ENCODE data around the gene RSRC1. TPM values are rescaled to one million over a fixed set of nuclear protein-coding genes. Genes with fewer than 3 reads are reported as not detected.

The RSRC1 gene
- total and polyA plus RNA-seq, 3 donors from 2014 or later: 12.6 to 53.3 (median 43.8) TPM

DNA sequence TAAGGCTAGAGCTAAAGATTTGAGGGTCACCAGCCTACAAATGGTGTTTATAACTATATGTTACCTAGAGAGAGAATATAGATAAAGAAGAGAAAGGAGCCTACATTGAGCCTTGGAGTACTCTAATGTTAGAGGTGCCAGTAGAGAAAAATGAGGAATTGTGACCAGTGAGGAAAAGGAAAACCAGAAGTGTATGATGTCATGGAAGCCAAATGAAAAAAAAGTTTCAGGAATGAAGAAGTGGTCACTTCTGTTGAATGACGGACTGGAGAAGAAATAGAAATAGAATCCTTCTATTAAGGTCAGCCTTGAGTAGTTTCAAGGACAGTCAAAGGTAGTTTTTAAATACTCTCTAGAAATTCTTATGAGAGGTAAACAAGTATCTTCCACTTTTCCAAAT, 409.9 kb downstream of the RSRC1 start:
- no peak for DNase-seq
- no peaks in the 10 kb centered on the region for H3K27me3 ChIP-seq
- no peaks in the 10 kb centered on the region for H3K36me3 ChIP-seq (ENCODE audit: low read depth, missing control alignments)
- TF ChIP-seq POLR2A (IDR thresholded peaks at IDR 0.05): no peak
- TF ChIP-seq, protein P1, sequence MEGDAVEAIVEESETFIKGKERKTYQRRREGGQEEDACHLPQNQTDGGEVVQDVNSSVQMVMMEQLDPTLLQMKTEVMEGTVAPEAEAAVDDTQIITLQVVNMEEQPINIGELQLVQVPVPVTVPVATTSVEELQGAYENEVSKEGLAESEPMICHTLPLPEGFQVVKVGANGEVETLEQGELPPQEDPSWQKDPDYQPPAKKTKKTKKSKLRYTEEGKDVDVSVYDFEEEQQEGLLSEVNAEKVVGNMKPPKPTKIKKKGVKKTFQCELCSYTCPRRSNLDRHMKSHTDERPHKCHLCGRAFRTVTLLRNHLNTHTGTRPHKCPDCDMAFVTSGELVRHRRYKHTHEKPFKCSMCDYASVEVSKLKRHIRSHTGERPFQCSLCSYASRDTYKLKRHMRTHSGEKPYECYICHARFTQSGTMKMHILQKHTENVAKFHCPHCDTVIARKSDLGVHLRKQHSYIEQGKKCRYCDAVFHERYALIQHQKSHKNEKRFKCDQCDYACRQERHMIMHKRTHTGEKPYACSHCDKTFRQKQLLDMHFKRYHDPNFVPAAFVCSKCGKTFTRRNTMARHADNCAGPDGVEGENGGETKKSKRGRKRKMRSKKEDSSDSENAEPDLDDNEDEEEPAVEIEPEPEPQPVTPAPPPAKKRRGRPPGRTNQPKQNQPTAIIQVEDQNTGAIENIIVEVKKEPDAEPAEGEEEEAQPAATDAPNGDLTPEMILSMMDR (IDR thresholded peaks at IDR 0.05): no peak
- no peaks in the 10 kb centered on the region for H3K9me3 ChIP-seq
- no peaks in the 10 kb centered on the region for H3K4me1 ChIP-seq
- no peak overlapping the region for H3K4me3 ChIP-seq
- intact Hi-C loops (cut with DNase I; ENCODE audit: low total_unique reads): no loop called here
- 71 to 93% methylated on average over 1 of the region's 1 CpG for WGBS, 2 donors
- H3K27ac ChIP-seq: no peak overlapping the region

DNA sequence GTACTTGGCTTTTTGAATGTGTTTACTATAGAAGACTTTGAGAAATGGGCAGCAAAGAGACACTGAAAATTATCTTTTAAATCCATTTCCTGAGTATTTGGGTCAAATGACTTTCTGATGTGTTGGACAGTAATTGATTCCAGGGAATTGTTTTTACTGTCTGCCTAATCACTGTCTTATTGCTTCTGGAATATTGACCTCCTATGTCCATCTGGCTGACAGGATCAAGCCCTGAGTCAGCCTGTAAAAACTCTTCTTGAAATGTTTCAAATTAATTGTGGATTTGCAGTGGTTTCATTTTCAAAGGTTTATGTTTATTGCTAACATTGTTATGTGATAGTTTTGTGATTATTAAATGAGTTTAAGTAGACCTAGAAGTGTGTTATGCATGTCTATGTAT, 410.5 kb downstream of the RSRC1 start:
- H3K4me1 ChIP-seq: no peaks in the 10 kb centered on the region
- H3K4me3 ChIP-seq: no peak overlapping the region
- no peak overlapping the region for H3K27ac ChIP-seq
- no peaks in the 10 kb centered on the region for H3K9me3 ChIP-seq
- no peak for DNase-seq
- H3K36me3 ChIP-seq (ENCODE audit: low read depth, missing control alignments): no peaks in the 10 kb centered on the region
- intact Hi-C loops (cut with DNase I; ENCODE audit: low total_unique reads): no loop called here
- no peak for TF ChIP-seq POLR2A (IDR thresholded peaks at IDR 0.05)
- TF ChIP-seq, protein P1 (IDR thresholded peaks at IDR 0.05): no peak
- no peaks in the 10 kb centered on the region for H3K27me3 ChIP-seq

DNA sequence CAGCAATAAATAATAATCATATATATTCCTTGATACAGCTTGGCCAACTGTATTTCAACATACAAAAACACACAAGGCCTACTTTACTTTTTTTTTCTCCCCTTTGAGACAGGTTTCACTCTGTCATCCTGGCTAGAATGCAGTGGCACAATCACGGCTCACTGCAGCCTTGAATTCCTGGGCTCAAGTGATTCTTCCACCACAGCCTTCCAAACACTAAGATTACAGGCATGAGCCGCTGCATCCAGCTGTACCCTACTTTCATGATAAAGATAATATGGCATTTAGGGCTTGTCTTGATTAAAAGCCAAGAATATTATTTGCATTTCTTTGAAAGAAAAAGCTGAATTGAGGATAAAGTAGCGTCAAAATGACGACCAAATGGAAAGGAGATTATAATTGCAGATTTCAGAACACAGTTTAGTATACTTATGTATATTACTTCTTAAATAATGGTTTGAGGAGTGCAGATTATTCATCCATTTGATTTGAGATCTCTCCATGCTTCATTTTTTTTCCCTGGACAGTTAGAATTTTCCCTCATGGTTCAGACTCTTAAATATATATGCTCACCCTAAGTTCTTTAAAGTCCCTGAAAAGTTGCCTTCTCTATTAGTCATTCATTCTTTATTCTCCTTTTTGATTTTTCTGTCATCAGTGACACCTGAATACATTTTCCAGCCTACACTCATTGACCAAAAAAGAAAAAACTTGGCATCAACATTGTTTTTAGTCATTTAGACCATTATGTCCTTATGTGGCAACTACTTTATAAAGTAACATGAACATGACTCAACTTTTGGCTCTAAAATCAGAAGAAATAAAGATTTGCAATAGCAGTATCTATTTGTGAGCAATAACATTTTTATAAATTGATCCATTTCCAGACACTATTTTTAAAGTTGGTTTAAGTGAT, 412.6 kb downstream of the RSRC1 start:
- intact Hi-C loops (cut with DNase I; ENCODE audit: low total_unique reads): no loop called here
- WGBS, 2 donors: 82 to 85% methylated on average over 4 of the region's 4 CpGs
- Histone ChIP-seq H3K27ac (no peak overlapping the region), H3K27me3 (no peaks in the 10 kb centered on the region), H3K36me3 (ENCODE audit: low read depth, missing control alignments) (no peaks in the 10 kb centered on the region), H3K9me3 (no peaks in the 10 kb centered on the region), H3K4me1 (no peaks in the 10 kb centered on the region), H3K4me3 (no peak overlapping the region)
- DNase-seq: no peak
- TF ChIP-seq, protein P1 (IDR thresholded peaks at IDR 0.05): no peak
- no peak for TF ChIP-seq POLR2A (IDR thresholded peaks at IDR 0.05)

DNA sequence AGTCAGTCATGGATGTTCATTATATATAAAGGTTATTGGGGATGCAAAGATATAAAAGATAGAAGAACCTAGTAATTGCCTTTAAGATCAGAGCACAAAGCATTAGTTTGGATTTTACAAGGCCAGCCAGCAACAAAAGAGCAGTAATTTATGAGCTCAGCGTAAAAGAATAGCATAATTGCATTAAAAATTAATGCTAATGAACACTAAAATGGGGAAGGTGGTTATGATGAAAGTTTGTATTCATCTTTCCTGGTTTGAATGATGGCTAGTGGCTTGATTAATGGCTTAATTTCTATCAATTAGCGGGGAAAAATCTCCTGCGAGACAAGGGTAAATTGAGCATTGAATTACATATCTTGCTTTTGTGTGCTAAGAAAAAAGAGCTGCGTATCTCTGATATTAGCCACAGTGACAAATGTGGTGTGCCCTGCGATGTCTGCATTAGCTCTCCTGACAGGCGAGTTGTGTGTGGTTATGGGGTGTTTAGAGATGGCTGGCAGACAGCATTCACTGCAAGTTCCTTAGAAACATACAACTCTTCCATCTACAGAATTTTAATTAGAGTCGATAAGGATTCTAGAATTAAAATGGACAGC, 418.3 kb downstream of the RSRC1 start:
- Histone ChIP-seq H3K4me3 (no peak overlapping the region), H3K4me1 (no peaks in the 10 kb centered on the region), H3K27me3 (no peaks in the 10 kb centered on the region), H3K27ac (no peak overlapping the region), H3K9me3 (no peaks in the 10 kb centered on the region), H3K36me3 (ENCODE audit: low read depth, missing control alignments) (no peaks in the 10 kb centered on the region)
- TF ChIP-seq, protein P1 (IDR thresholded peaks at IDR 0.05): no peak
- TF ChIP-seq POLR2A (IDR thresholded peaks at IDR 0.05): no peak
- no peak for DNase-seq
- intact Hi-C loops (cut with DNase I; ENCODE audit: low total_unique reads): no loop called here
- 94 to 95% methylated on average over 7 of the region's 7 CpGs for whole genome bisulfite sequencing, 2 donors
